Mammary epithelial cell (primary cell): ENCODE data around the gene RAI1.

Experiments
- CTCF ChIP-seq, 2 donors: IDR thresholded peaks in 1 of 2; conservative IDR thresholded peaks in 1 of 2; 2 replicates each; pipeline ENCODE4 v1.5.1; 2011 to 2012; ENCODE audit warnings: inconsistent platforms in 2 of 2, low read length in 2 of 2, mild to moderate bottlenecking in 2 of 2, control low read depth in 1 of 2, low read depth in 1 of 2; ENCODE audit not compliant: insufficient read depth in 1 of 2; ENCODE audit errors: extremely low read depth in 1 of 2
- EZH2 ChIP-seq: IDR thresholded peaks from 2 replicates; pipeline ENCODE4 v1.6.1; 2012; ENCODE audit warnings: low read length, inconsistent platforms, borderline replicate concordance

- no peak for TF ChIP-seq CTCF (conservative IDR thresholded peaks at IDR 0.05 in 1 of 2, IDR thresholded peaks at IDR 0.05 in 1 of 2; ENCODE audit: extremely low read depth in 1 of 2, insufficient read depth in 1 of 2, low read depth in 1 of 2, low read length in 2 of 2)
- TF ChIP-seq EZH2 = no peak
These were observed 97.2 kb downstream of the RAI1 start for GRCh38 chr17:17778308-17779014.
